Spleen (tissue), 11 donors: Measurements from ENCODE around the gene RNF150. TPM values are rescaled to one million over a fixed set of nuclear protein-coding genes. Genes with fewer than 3 reads are reported as not detected.

Source experiments
- DNase-seq: peaks from one replicate; pipeline ENCODE4 v3.0.0-alpha.2; 2020
- H3K27ac ChIP-seq, 8 donors: fragments of 200-600 bp; sonication (generic) in 7 of 8; 1 replicate in 4 of 8; 2 replicates in 4 of 8; pipeline versions ENCODE4 v1.5.0 to v1.8.0; 2016 to 2021; ENCODE audit warnings: inconsistent platforms in 4 of 8, mild to moderate bottlenecking in 4 of 8, moderate library complexity in 1 of 8
- H3K27me3 ChIP-seq, 7 donors: fragments of 200-600 bp; sonication (generic) in 6 of 7; replicated peaks in 1 of 7; 1 replicate in 4 of 7; 2 replicates in 3 of 7; pipeline versions ENCODE4 v1.5.0 to v1.8.0; 2016 to 2021; ENCODE audit warnings: inconsistent platforms in 3 of 7, mild to moderate bottlenecking in 1 of 7
- H3K36me3 ChIP-seq, 6 donors: fragments of 200-600 bp; sonication (generic) in 5 of 6; 1 replicate in 4 of 6; 2 replicates in 2 of 6; pipeline versions ENCODE4 v1.5.0 to v1.8.0; 2016 to 2021; ENCODE audit warnings: inconsistent platforms in 2 of 6
- H3K4me1 ChIP-seq, 6 donors: fragments of 200-600 bp; sonication (generic) in 5 of 6; 1 replicate in 3 of 6; 2 replicates in 3 of 6; pipeline versions ENCODE4 v1.5.0 to v1.8.0; 2016 to 2021; ENCODE audit warnings: inconsistent platforms in 3 of 6
- H3K4me3 ChIP-seq, 8 donors: fragments of 200-600 bp; sonication (generic) in 7 of 8; 1 replicate in 4 of 8; 2 replicates in 4 of 8; pipeline versions ENCODE4 v1.5.0 to v1.8.0; 2016 to 2021; ENCODE audit warnings: inconsistent platforms in 4 of 8, mild to moderate bottlenecking in 4 of 8, moderate library complexity in 2 of 8
- H3K9me3 ChIP-seq, 8 donors: fragments of 200-600 bp; sonication (generic) in 7 of 8; 1 replicate in 4 of 8; 2 replicates in 4 of 8; pipeline versions ENCODE4 v1.5.0 to v1.8.0; 2016 to 2021; ENCODE audit warnings: inconsistent platforms in 4 of 8
- CTCF ChIP-seq, 11 experiments: fragments of 200-600 bp in 7 of 11; fragments of 450-650 bp in 4 of 11; sonication (generic) in 4 of 11; IDR thresholded peaks in 8 of 11; conservative IDR thresholded peaks in 3 of 11; 1 replicate in 7 of 11; 2 replicates in 4 of 11; pipeline versions ENCODE4 v1.4.0 to v1.8.0; 2016 to 2021; ENCODE audit warnings: antibody characterized with exemption in 11 of 11, inconsistent platforms in 4 of 11, mild to moderate bottlenecking in 1 of 11
- POLR2A ChIP-seq, 3 donors: fragments of 450-650 bp; IDR thresholded peaks; one replicate each; pipeline ENCODE4 v1.5.1; 2017; ENCODE audit warnings: antibody characterized with exemption in 3 of 3, mild to moderate bottlenecking in 1 of 3
- POLR2AphosphoS5 ChIP-seq, 3 donors: sonication (generic); formaldehyde crosslinking; IDR thresholded peaks; one replicate each; pipeline ENCODE4 v1.5.1; 2017; ENCODE audit warnings: antibody characterized with exemption in 3 of 3
- WGBS, 5 donors: extraction: QIAGEN DNeasy Blood & Tissue Kit in 3 of 5; methylation state at CpG; one replicate each; pipeline versions ENCODE4 v1.1.5 to v1.1.7; 2013 to 2018; 5-methylcytosine and 5-hydroxymethylcytosine counted together
- intact Hi-C: fragments of 100-400 bp; cut with DNase I; formaldehyde crosslinking; loops from one replicate; pipeline ENCODE4 v1.15.0; 2023; ENCODE audit warnings: low total_unique reads
- polyA plus RNA-seq, 3 donors: library from polyadenylated mRNA; stranded (reverse); fragments of 200-250 nt; gene quantifications; one replicate each; pipeline ENCODE4 v1.2.1, GENCODE V29; 2013
- total RNA-seq, 7 donors: library from RNA; depleted of rRNA in 3 of 7; stranded (reverse); fragments of >200 nt in 3 of 7; fragmentation: NEBNext Ultra II Directional in 4 of 7; extraction: Animal tissue kit (Norgen Biotek cat#: 25700) in 4 of 7; gene quantifications; one replicate each; pipeline versions ENCODE4 v1.1.0 to v1.2.1, GENCODE V29; 2016 to 2021
- donor health status: healthy with polysubstance abuse.
- donor health status: DM: no; HTN: no; CAD: no; lungs with moderate emphysema.
- donor health status: DM: no; HTN: no; CAD: no.
- donor health status: Bipolar disorder and iron deficiency.
- donor health status: healthy.
- donor health status: DM: no; HTN: no; CAD: no.
- donor health status: DM: yes; HTN: yes; CAD: no.

The RNF150 gene
- total and polyA plus RNA-seq, 10 donors: 1.2 to 42.1 (median 19.2) TPM

DNA sequence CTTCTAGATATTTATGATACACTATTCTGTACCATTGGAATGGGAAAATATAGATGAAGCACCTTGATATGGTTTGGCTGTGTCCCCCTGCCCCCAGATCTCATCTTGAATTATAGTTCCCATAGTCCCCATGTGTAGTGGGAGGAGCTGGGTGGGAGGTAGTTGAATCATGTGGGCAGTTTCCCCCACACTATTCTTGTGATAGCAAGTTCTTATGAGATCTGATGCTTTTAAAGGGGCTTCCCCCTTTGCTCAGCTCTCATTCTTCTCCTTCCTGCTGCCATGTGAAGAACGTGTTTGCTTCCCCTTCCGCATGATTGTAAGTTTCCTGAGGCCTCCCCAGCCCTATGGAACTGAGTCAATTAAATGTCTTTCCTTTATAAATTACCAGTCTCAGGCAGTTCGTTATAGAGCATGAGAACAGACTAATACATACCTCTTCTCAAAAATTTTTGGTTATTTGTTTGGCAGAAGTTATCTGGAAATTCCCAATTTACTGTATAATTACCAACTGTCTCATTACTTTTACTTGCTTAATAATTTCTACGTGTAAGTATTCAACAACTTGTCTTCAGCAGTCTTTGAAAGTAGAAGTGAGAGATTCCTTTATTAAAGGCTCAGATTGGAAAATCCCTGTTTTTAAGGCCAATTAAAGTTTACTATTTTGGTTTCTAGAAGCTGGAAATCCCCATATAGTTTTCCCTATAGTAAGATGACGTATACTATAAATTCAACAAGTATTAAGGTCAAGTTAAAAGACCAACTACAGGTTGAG is 152.7 kb downstream of the RNF150 start:
- intact Hi-C loops: no loop called here
- no peaks in the 10 kb centered on the region for H3K36me3 ChIP-seq
- DNase-seq: no peak
- peaks cover 0 to 7% (median 1%) of the 10 kb centered on the region in 6 donors for H3K4me1 ChIP-seq
- no peak overlapping the region for H3K27ac ChIP-seq
- no peaks in the 10 kb centered on the region for H3K9me3 ChIP-seq
- H3K4me3 ChIP-seq: no peak overlapping the region
- no peaks in the 10 kb centered on the region for H3K27me3 ChIP-seq
- TF ChIP-seq CTCF (IDR thresholded peaks at IDR 0.05 in 8 of 11, conservative IDR thresholded peaks at IDR 0.05 in 3 of 11): no peak
- TF ChIP-seq POLR2AphosphoS5 (IDR thresholded peaks at IDR 0.05): no peak
- no peak for TF ChIP-seq POLR2A (IDR thresholded peaks at IDR 0.05)
- 48 to 69% (median 54%) methylated on average over 5 of the region's 5 CpGs for WGBS, 5 donors

GRCh38 chr4:140976768-140977167 is 156.5 kb downstream of the RNF150 start:
- Histone ChIP-seq H3K4me3 (no peak overlapping the region), H3K27me3 (no peaks in the 10 kb centered on the region), H3K4me1 (peaks cover 0 to 1% (median 0%) of the 10 kb centered on the region in 6 donors), H3K36me3 (no peaks in the 10 kb centered on the region), H3K27ac (no peak overlapping the region), H3K9me3 (no peaks in the 10 kb centered on the region)
- TF ChIP-seq POLR2AphosphoS5 (IDR thresholded peaks at IDR 0.05) (no peak), CTCF (IDR thresholded peaks at IDR 0.05 in 8 of 11, conservative IDR thresholded peaks at IDR 0.05 in 3 of 11) (no peak), POLR2A (IDR thresholded peaks at IDR 0.05) (no peak)
- DNase-seq: no peak
- WGBS, 5 donors: 62 to 87% (median 74%) methylated on average over 2 of the region's 2 CpGs
- intact Hi-C loops: no loop called here

GRCh38 chr4:140971077-140971792 is 162.0 kb downstream of the RNF150 start:
- 36 to 72% (median 63%) methylated on average over 3 of the region's 3 CpGs for WGBS, 5 donors
- intact Hi-C loops: no loop called here
- peaks cover 0 to 14% (median 0%) of the 10 kb centered on the region in 6 donors for H3K4me1 ChIP-seq
- H3K27me3 ChIP-seq: no peaks in the 10 kb centered on the region
- no peaks in the 10 kb centered on the region for H3K9me3 ChIP-seq
- H3K36me3 ChIP-seq: no peaks in the 10 kb centered on the region
- no peak for TF ChIP-seq POLR2A (IDR thresholded peaks at IDR 0.05)
- peak in 1 of 3 donors; percentile 7 for TF ChIP-seq POLR2AphosphoS5 (IDR thresholded peaks at IDR 0.05)
- no peak overlapping the region for H3K4me3 ChIP-seq
- H3K27ac ChIP-seq: no peak overlapping the region
- DNase-seq: no peak

DNA sequence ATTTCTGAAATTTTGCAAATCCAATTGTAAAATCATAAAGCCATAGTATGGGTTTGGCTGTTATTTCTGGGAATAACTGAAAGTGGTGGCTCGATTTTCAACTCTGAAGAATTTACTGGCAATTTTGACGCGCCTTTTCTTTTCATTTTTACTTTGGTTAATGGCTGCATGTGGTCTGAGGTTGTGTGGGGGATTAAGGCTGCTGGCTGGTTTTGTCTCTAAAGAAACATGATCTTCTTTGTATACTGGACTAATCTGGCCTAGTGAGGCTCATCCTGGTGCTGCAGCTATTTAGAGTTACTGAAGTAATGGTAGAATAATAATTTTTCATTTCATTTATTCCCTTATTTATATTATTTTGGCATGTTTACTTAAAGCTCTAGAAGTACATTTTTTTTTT is 164.0 kb downstream of the RNF150 start:
- 89 to 95% (median 93%) methylated on average over 3 of the region's 3 CpGs for WGBS, 5 donors
- intact Hi-C loops: no loop called here

More for the DNA sequence above, 164.0 kb downstream of the RNF150 start:
- Histone ChIP-seq H3K27me3 (no peaks in the 10 kb centered on the region), H3K9me3 (no peaks in the 10 kb centered on the region), H3K27ac (no peak overlapping the region), H3K4me1 (peaks cover 0 to 14% (median 0%) of the 10 kb centered on the region in 6 donors), H3K4me3 (no peak overlapping the region), H3K36me3 (no peaks in the 10 kb centered on the region)
- TF ChIP-seq POLR2A (IDR thresholded peaks at IDR 0.05) (no peak), CTCF (IDR thresholded peaks at IDR 0.05 in 8 of 11, conservative IDR thresholded peaks at IDR 0.05 in 3 of 11) (no peak), POLR2AphosphoS5 (IDR thresholded peaks at IDR 0.05) (no peak)
- DNase-seq: no peak
